Testis (tissue), 3 donors: Measurements from ENCODE around the gene ADAM17. TPM values are rescaled to one million over a fixed set of nuclear protein-coding genes. Genes with fewer than 3 reads are reported as not detected.
"Not testable (repeated sequence)": the region's sequence is repeated elsewhere in the genome, so short reads cannot be mapped to it uniquely, and the experiment has no call there.

Experiments used
- DNase-seq: peaks from one replicate; pipeline ENCODE4 v3.0.0-alpha.2; 2019
- H3K27ac ChIP-seq, 2 donors: fragments of 200-600 bp; sonication (generic); one replicate each; pipeline ENCODE4 v1.5.1; 2019
- H3K27me3 ChIP-seq: fragments of 200-600 bp; sonication (generic); one replicate; pipeline ENCODE4 v1.5.1; 2019
- H3K36me3 ChIP-seq: fragments of 200-600 bp; sonication (generic); one replicate; pipeline ENCODE4 v1.5.1; 2017; ENCODE audit warnings: low read depth; ENCODE audit errors: missing control alignments
- H3K4me1 ChIP-seq: fragments of 200-600 bp; sonication (generic); one replicate; pipeline ENCODE4 v1.5.1; 2019
- H3K4me3 ChIP-seq, 2 donors: fragments of 200-600 bp; sonication (generic); one replicate each; pipeline ENCODE4 v1.5.1; 2017 to 2019
- H3K9me3 ChIP-seq: fragments of 200-600 bp; sonication (generic); one replicate; pipeline ENCODE4 v1.5.1; 2017
- CTCF ChIP-seq, 3 experiments: fragments of 450-650 bp in 2 of 3; fragments of 200-600 bp in 1 of 3; sonication (generic) in 1 of 3; IDR thresholded peaks; one replicate each; pipeline ENCODE4 v1.5.1; 2016 to 2019; ENCODE audit warnings: antibody characterized with exemption in 3 of 3, mild to moderate bottlenecking in 2 of 3, moderate library complexity in 1 of 3
- POLR2A ChIP-seq: fragments of 450-650 bp; IDR thresholded peaks from one replicate; pipeline ENCODE4 v1.6.1; 2017; ENCODE audit warnings: antibody characterized with exemption, mild to moderate bottlenecking, moderate library complexity
- WGBS, 2 donors: methylation state at CpG; one replicate each; pipeline ENCODE4 v1.1.5; 2018; 5-methylcytosine and 5-hydroxymethylcytosine counted together
- intact Hi-C: fragments of 100-400 bp; cut with DNase I; formaldehyde crosslinking; loops from one replicate; pipeline ENCODE4 v1.15.1; 2023; ENCODE audit warnings: low total_unique reads
- polyA plus RNA-seq: library from polyadenylated mRNA; stranded (reverse); fragments of 350-450 nt; fragmentation: Illumina TruSeq; extraction: RNeasy Lipid Tissue Mini Kit (QIAGEN cat#74804); gene quantifications from one replicate; pipeline ENCODE4 v1.2.3, GENCODE V29; 2014; ENCODE audit warnings: low read depth, low replicate concordance; ENCODE audit not compliant: insufficient read depth
- total RNA-seq, 2 donors: library from RNA; depleted of rRNA; stranded (reverse); fragments of >200 nt; gene quantifications; one replicate each; pipeline ENCODE4 v1.2.3, GENCODE V29; 2016

Gene ADAM17
- total and polyA plus RNA-seq, 3 donors from 2014 or later, result 37.0 to 66.9 (median 61.6) TPM

- Histone ChIP-seq H3K27ac (no peak overlapping the region), H3K27me3 (no peaks in the 10 kb centered on the region), H3K4me3 (no peak overlapping the region), H3K36me3 (no peaks in the 10 kb centered on the region), H3K4me1 (peaks cover 15% of the 10 kb centered on the region), H3K9me3 (no peaks in the 10 kb centered on the region)
- TF ChIP-seq POLR2A (no peak), CTCF (IDR thresholded peaks at IDR 0.05) (no peak)
- intact Hi-C loops, result no loop called here
- WGBS, 2 donors, result 80 to 81% methylated on average over 3 of the region's 3 CpGs
- DNase-seq, result no peak
Measured at GRCh38 chr2:9592699-9593098, 37.1 kb upstream of the ADAM17 start.

DNA sequence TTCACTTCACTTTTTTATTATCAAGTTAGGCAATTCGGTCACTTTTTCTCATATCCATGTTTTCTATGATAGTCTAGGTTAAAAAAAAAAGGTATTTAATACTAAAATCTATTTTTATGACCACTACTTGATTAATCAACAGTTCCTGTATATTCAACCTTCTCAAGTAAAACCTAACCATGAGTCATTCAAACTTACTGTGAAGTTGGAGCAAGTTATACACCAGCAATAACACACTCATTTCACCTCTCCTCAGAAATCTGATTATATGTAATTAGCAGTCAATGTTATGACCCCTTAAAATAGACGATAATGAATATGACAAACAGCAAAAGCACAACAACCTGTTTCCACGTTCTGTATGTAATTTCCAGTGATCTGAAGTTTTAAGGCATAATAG, 35.0 kb upstream of the ADAM17 start:
- intact Hi-C loops, result no loop called here
- Histone ChIP-seq H3K9me3 (no peaks in the 10 kb centered on the region), H3K4me1 (peaks cover 15% of the 10 kb centered on the region), H3K27ac (no peak overlapping the region), H3K4me3 (no peak overlapping the region), H3K36me3 (no peaks in the 10 kb centered on the region), H3K27me3 (no peaks in the 10 kb centered on the region)
- 86 to 87% methylated on average over 3 of the region's 3 CpGs for WGBS, 2 donors
- no peak for DNase-seq
- TF ChIP-seq CTCF (IDR thresholded peaks at IDR 0.05) (no peak), POLR2A (no peak)

DNA sequence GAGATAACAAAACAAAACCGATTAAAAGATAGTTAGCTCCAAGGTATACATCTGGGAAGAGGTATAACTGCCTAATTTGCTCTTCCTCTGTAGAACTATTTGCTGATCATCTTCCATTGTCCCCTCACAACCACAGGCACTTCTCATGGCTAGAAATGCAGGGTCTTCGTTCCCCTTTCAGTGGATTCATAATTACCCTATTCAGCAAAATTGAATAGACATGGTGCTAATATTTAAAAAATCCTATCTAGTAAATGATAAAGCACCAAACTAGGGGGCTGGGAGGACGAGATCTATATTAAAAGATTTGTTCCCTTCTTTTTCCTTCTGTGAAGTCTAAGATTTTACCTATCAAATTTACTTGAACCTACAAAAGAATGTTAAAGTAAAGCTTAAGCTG, 30.8 kb upstream of the ADAM17 start:
- H3K27me3 ChIP-seq, result no peaks in the 10 kb centered on the region
- no peak overlapping the region for H3K27ac ChIP-seq
- intact Hi-C loops, result no loop called here
- no peak overlapping the region for H3K4me3 ChIP-seq
- no peak for TF ChIP-seq CTCF (IDR thresholded peaks at IDR 0.05)
- TF ChIP-seq POLR2A, result no peak
- H3K36me3 ChIP-seq, result no peaks in the 10 kb centered on the region
- DNase-seq, result no peak
- no peaks in the 10 kb centered on the region for H3K4me1 ChIP-seq
- WGBS, 2 donors, result 84 to 86% methylated on average over 3 of the region's 3 CpGs
- H3K9me3 ChIP-seq, result no peaks in the 10 kb centered on the region

DNA sequence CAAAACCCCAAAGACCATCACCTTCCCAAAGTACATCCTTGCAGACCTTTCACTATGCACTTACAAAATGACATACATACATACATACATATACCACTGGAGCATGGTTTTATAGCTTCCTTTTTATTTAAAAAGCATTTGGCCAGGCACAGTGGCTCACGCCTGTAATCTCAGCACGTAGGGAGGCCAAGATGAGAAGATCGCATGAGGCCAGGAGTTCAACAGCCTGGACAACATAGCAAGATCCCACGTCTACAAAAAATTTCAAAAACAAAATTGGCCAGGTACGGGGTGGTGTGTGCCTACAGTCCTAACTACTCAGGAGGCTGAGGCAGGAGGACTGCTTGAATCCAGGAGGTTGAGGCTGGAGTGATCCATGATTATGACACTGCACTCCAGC, 29.9 kb upstream of the ADAM17 start:
- Histone ChIP-seq H3K4me1 (no peaks in the 10 kb centered on the region), H3K4me3 (no peak overlapping the region), H3K9me3 (no peaks in the 10 kb centered on the region), H3K36me3 (no peaks in the 10 kb centered on the region), H3K27me3 (no peaks in the 10 kb centered on the region), H3K27ac (no peak overlapping the region)
- DNase-seq, result no peak
- no peak for TF ChIP-seq CTCF (IDR thresholded peaks at IDR 0.05)
- no peak for TF ChIP-seq POLR2A
- 77 to 97% methylated on average over 5 of the region's 5 CpGs for WGBS, 2 donors
- intact Hi-C loops, result no loop called here

GRCh38 chr2:9584902-9585301, 29.3 kb upstream of the ADAM17 start:
- H3K36me3 ChIP-seq, result not testable (repeated sequence)

More at GRCh38 chr2:9584902-9585301, 29.3 kb upstream of the ADAM17 start:
- H3K27me3 ChIP-seq, DNase-seq, H3K27ac ChIP-seq, H3K4me1 ChIP-seq, H3K4me3 ChIP-seq, H3K9me3 ChIP-seq, intact Hi-C loops: not testable (repeated sequence)
